Liver (tissue), 9 donors: ENCODE data around the gene ULK1. TPM values are rescaled to one million over a fixed set of nuclear protein-coding genes. Genes with fewer than 3 reads are reported as not detected.

ENCODE experiments used
- DNase-seq: peaks from one replicate; pipeline ENCODE4 v3.0.0-alpha.2; 2017; ENCODE audit warnings: low spot score
- H3K27ac ChIP-seq, 2 donors: one replicate each; pipeline ENCODE4 v1.7.0; 2013; ENCODE audit warnings: inconsistent platforms in 2 of 2, low read length in 2 of 2, control low read depth in 1 of 2, low read depth in 1 of 2, mild to moderate bottlenecking in 1 of 2
- H3K27me3 ChIP-seq, 4 donors: one replicate each; pipeline versions ENCODE4 v1.6.1 to v1.7.0; 2013; ENCODE audit warnings: low read length in 3 of 4, inconsistent platforms in 1 of 4, mild to moderate bottlenecking in 1 of 4, moderate library complexity in 1 of 4; ENCODE audit not compliant: control insufficient read depth in 4 of 4, insufficient read depth in 4 of 4
- H3K36me3 ChIP-seq, 4 donors: one replicate each; pipeline versions ENCODE4 v1.6.1 to v1.7.0; 2013; ENCODE audit warnings: low read length in 3 of 4, mild to moderate bottlenecking in 3 of 4, low read depth in 1 of 4, moderate library complexity in 1 of 4; ENCODE audit not compliant: control insufficient read depth in 4 of 4, insufficient read depth in 3 of 4
- H3K4me1 ChIP-seq, 4 donors: one replicate each; pipeline versions ENCODE4 v1.6.1 to v1.7.0; 2013; ENCODE audit warnings: low read length in 3 of 4, mild to moderate bottlenecking in 3 of 4, moderate library complexity in 1 of 4; ENCODE audit not compliant: control insufficient read depth in 4 of 4, insufficient read depth in 4 of 4
- H3K4me3 ChIP-seq, 3 donors: one replicate each; pipeline versions ENCODE4 v1.6.1 to v1.7.0; 2013; ENCODE audit warnings: low read length in 3 of 3, control low read depth in 1 of 3, low read depth in 1 of 3, mild to moderate bottlenecking in 1 of 3
- H3K9ac ChIP-seq, 2 donors: one replicate each; pipeline ENCODE4 v1.7.0; 2013; ENCODE audit warnings: low read length in 2 of 2, mild to moderate bottlenecking in 2 of 2, moderate library complexity in 2 of 2, control low read depth in 1 of 2, low read depth in 1 of 2
- H3K9me3 ChIP-seq, 4 donors: one replicate each; pipeline versions ENCODE4 v1.6.1 to v1.7.0; 2013; ENCODE audit warnings: low read length in 3 of 4; ENCODE audit not compliant: control insufficient read depth in 4 of 4
- EGR1 ChIP-seq, 2 donors: IDR thresholded peaks; 2 replicates each; pipeline ENCODE4 v1.6.1; 2016 to 2018; ENCODE audit warnings: antibody characterized with exemption in 2 of 2, low read depth in 2 of 2
- FOXA1 ChIP-seq: IDR thresholded peaks from 2 replicates; pipeline ENCODE4 v1.6.1; 2016; ENCODE audit warnings: antibody characterized with exemption
- FOXA2 ChIP-seq: IDR thresholded peaks from 2 replicates; pipeline ENCODE4 v1.6.1; 2016; ENCODE audit warnings: antibody characterized with exemption
- HNF4G ChIP-seq: IDR thresholded peaks from 2 replicates; pipeline ENCODE4 v1.6.1; 2016; ENCODE audit warnings: antibody characterized with exemption
- JUND ChIP-seq, 2 donors: IDR thresholded peaks; 2 replicates each; pipeline ENCODE4 v1.6.1; 2016; ENCODE audit warnings: antibody characterized with exemption in 2 of 2
- NR2F2 ChIP-seq: IDR thresholded peaks from 2 replicates; pipeline ENCODE4 v1.6.1; 2016; ENCODE audit warnings: antibody characterized with exemption
- RXRA ChIP-seq, 2 donors: IDR thresholded peaks; 2 replicates each; pipeline ENCODE4 v1.6.1; 2017 to 2018; ENCODE audit warnings: antibody characterized with exemption in 2 of 2, mild to moderate bottlenecking in 1 of 2
- SP1 ChIP-seq: IDR thresholded peaks from 2 replicates; pipeline ENCODE4 v1.6.1; 2018; ENCODE audit warnings: antibody characterized with exemption, mild to moderate bottlenecking
- TAF1 ChIP-seq: conservative IDR thresholded peaks from 2 replicates; pipeline ENCODE4 v1.6.1; 2016; ENCODE audit warnings: antibody characterized with exemption, mild to moderate bottlenecking
- YY1 ChIP-seq: IDR thresholded peaks from 2 replicates; pipeline ENCODE4 v1.6.1; 2016; ENCODE audit warnings: antibody characterized with exemption, mild to moderate bottlenecking
- WGBS: extraction: QIAGEN DNeasy Blood & Tissue Kit; methylation state at CpG from one replicate; pipeline ENCODE4 v1.1.7; 2013; 5-methylcytosine and 5-hydroxymethylcytosine counted together
- polyA plus RNA-seq, 2 donors: library from polyadenylated mRNA; stranded (reverse) in 1 of 2; unstranded in 1 of 2; fragments of 200-250 nt in 1 of 2; fragments of >200 nt in 1 of 2; fragmentation: Nextera tagmentation in 1 of 2; extraction: Ambion mirVana in 1 of 2; gene quantifications; one replicate each; pipeline versions ENCODE4 v1.2.1 to v1.2.3, GENCODE V29; 2013 to 2015
- total RNA-seq, 2 donors: library from RNA; depleted of rRNA; stranded (reverse); fragments of >200 nt; gene quantifications; one replicate each; pipeline ENCODE4 v1.2.3, GENCODE V29; 2014
- TF ChIP-seq, protein P1 (sequence below): IDR thresholded peaks from 2 replicates; pipeline ENCODE4 v1.6.1; 2016; ENCODE audit warnings: antibody characterized with exemption
- TF ChIP-seq, protein P2 (sequence below): fragments of 150-350 bp; IDR thresholded peaks from 2 replicates; pipeline ENCODE4 v1.5.1; 2017; ENCODE audit warnings: improper control_type of control experiment, low read depth, low read length; ENCODE audit not compliant: missing input control
- TF ChIP-seq, protein P3 (sequence below): IDR thresholded peaks from 2 replicates; pipeline ENCODE4 v1.6.1; 2016; ENCODE audit warnings: antibody characterized with exemption
- TF ChIP-seq, protein P4 (sequence below): IDR thresholded peaks from 2 replicates; pipeline ENCODE4 v1.6.1; 2016; ENCODE audit warnings: antibody characterized with exemption
- TF ChIP-seq, protein P5 (sequence below): IDR thresholded peaks from 2 replicates; pipeline ENCODE4 v1.6.1; 2016; ENCODE audit warnings: antibody characterized with exemption, mild to moderate bottlenecking
- donor health status: healthy.
- donor health status: healthy.
- donor health status: healthy.
- donor health status: healthy.
- donor health status: healthy.

ULK1 gene
- total and polyA plus RNA-seq, 4 donors = 12.5 to 41.7 (median 15.1) TPM

DNA sequence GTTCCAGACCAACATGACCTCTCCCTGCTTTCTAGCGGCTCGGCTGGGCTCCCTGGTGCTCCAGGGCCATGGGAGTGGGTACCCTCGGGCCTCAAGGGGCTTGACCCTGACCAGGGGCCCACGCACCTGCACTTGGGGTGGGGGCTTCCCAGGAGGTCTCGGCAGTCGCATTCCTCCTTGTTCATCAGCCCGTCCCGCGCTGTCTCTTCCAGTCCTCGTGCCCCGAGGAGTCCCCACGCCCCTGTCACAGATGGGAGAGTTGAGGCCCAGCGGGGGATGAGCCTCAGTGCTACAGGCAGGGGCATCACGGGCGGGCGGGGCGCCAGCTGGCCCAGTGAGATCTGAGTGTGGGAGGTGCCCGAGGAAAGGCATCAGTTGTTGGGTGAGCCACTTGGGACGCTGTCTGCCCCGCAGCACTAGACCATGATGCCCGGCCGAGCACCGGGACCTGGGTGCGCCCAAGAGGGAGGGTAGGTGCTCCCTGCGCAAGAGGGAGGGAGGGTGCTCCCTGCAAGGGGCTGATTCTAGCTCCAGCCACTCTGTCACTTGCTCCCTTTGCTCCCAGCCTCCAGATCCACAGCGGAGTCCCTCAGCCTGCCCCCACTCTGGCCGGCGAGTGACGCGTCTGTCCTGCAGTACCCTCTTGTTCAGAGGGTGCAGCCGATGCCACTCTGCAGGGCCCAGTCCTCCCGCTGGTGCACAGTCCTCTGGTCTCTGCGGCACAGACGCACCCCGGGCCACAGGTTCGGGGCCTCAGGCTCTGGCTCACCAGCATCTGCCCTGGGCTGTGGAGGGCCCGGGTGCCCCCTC, 42.5 kb upstream of the ULK1 start:
- 87% methylated on average over 37 of the region's 37 CpGs for WGBS
- no peak for DNase-seq
- Histone ChIP-seq H3K27me3 (no peaks in the 10 kb centered on the region), H3K4me1 (peaks cover 0 to 8% (median 0%) of the 10 kb centered on the region in 4 donors), H3K9ac (no peak overlapping the region), H3K9me3 (no peaks in the 10 kb centered on the region), H3K27ac (no peak overlapping the region), H3K4me3 (no peak overlapping the region), H3K36me3 (no peaks in the 10 kb centered on the region)
- TF ChIP-seq, protein P1, sequence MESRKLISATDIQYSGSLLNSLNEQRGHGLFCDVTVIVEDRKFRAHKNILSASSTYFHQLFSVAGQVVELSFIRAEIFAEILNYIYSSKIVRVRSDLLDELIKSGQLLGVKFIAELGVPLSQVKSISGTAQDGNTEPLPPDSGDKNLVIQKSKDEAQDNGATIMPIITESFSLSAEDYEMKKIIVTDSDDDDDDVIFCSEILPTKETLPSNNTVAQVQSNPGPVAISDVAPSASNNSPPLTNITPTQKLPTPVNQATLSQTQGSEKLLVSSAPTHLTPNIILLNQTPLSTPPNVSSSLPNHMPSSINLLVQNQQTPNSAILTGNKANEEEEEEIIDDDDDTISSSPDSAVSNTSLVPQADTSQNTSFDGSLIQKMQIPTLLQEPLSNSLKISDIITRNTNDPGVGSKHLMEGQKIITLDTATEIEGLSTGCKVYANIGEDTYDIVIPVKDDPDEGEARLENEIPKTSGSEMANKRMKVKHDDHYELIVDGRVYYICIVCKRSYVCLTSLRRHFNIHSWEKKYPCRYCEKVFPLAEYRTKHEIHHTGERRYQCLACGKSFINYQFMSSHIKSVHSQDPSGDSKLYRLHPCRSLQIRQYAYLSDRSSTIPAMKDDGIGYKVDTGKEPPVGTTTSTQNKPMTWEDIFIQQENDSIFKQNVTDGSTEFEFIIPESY = no peak
- TF ChIP-seq, protein P2, sequence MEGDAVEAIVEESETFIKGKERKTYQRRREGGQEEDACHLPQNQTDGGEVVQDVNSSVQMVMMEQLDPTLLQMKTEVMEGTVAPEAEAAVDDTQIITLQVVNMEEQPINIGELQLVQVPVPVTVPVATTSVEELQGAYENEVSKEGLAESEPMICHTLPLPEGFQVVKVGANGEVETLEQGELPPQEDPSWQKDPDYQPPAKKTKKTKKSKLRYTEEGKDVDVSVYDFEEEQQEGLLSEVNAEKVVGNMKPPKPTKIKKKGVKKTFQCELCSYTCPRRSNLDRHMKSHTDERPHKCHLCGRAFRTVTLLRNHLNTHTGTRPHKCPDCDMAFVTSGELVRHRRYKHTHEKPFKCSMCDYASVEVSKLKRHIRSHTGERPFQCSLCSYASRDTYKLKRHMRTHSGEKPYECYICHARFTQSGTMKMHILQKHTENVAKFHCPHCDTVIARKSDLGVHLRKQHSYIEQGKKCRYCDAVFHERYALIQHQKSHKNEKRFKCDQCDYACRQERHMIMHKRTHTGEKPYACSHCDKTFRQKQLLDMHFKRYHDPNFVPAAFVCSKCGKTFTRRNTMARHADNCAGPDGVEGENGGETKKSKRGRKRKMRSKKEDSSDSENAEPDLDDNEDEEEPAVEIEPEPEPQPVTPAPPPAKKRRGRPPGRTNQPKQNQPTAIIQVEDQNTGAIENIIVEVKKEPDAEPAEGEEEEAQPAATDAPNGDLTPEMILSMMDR = no peak
- no peak for TF ChIP-seq FOXA1
- TF ChIP-seq, protein P3, sequence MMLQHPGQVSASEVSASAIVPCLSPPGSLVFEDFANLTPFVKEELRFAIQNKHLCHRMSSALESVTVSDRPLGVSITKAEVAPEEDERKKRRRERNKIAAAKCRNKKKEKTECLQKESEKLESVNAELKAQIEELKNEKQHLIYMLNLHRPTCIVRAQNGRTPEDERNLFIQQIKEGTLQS = no peak
- TF ChIP-seq YY1 = no peak
- TF ChIP-seq JUND (IDR thresholded peaks at IDR 0.05) = no peak
- no peak for TF ChIP-seq HNF4G
- TF ChIP-seq, protein P4, sequence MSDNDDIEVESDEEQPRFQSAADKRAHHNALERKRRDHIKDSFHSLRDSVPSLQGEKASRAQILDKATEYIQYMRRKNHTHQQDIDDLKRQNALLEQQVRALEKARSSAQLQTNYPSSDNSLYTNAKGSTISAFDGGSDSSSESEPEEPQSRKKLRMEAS = no peak
- TF ChIP-seq, protein P5, sequence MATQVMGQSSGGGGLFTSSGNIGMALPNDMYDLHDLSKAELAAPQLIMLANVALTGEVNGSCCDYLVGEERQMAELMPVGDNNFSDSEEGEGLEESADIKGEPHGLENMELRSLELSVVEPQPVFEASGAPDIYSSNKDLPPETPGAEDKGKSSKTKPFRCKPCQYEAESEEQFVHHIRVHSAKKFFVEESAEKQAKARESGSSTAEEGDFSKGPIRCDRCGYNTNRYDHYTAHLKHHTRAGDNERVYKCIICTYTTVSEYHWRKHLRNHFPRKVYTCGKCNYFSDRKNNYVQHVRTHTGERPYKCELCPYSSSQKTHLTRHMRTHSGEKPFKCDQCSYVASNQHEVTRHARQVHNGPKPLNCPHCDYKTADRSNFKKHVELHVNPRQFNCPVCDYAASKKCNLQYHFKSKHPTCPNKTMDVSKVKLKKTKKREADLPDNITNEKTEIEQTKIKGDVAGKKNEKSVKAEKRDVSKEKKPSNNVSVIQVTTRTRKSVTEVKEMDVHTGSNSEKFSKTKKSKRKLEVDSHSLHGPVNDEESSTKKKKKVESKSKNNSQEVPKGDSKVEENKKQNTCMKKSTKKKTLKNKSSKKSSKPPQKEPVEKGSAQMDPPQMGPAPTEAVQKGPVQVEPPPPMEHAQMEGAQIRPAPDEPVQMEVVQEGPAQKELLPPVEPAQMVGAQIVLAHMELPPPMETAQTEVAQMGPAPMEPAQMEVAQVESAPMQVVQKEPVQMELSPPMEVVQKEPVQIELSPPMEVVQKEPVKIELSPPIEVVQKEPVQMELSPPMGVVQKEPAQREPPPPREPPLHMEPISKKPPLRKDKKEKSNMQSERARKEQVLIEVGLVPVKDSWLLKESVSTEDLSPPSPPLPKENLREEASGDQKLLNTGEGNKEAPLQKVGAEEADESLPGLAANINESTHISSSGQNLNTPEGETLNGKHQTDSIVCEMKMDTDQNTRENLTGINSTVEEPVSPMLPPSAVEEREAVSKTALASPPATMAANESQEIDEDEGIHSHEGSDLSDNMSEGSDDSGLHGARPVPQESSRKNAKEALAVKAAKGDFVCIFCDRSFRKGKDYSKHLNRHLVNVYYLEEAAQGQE = no peak
- TF ChIP-seq EGR1 (IDR thresholded peaks at IDR 0.05; ENCODE audit: low read depth in 2 of 2) = no peak
- TF ChIP-seq TAF1 = no peak
- TF ChIP-seq NR2F2 = no peak
- no peak for TF ChIP-seq SP1
- no peak for TF ChIP-seq FOXA2
- TF ChIP-seq RXRA (IDR thresholded peaks at IDR 0.05) = no peak
